Spleen (tissue), 7 donors: ENCODE measurements around the gene HMGB1.

Experiments
- CTCF ChIP-seq, 11 experiments: fragments of 200-600 bp in 7 of 11; fragments of 450-650 bp in 4 of 11; sonication (generic) in 4 of 11; IDR thresholded peaks in 8 of 11; conservative IDR thresholded peaks in 3 of 11; 1 replicate in 7 of 11; 2 replicates in 4 of 11; pipeline versions ENCODE4 v1.4.0 to v1.8.0; 2016 to 2021; ENCODE audit warnings: antibody characterized with exemption in 11 of 11, inconsistent platforms in 4 of 11, mild to moderate bottlenecking in 1 of 11
- POLR2A ChIP-seq, 3 donors: fragments of 450-650 bp; IDR thresholded peaks; one replicate each; pipeline ENCODE4 v1.5.1; 2017; ENCODE audit warnings: antibody characterized with exemption in 3 of 3, mild to moderate bottlenecking in 1 of 3
- donor health status: DM: no; HTN: no; CAD: no; lungs with moderate emphysema.
- donor health status: DM: no; HTN: no; CAD: no.
- donor health status: DM: no; HTN: no; CAD: no.

DNA sequence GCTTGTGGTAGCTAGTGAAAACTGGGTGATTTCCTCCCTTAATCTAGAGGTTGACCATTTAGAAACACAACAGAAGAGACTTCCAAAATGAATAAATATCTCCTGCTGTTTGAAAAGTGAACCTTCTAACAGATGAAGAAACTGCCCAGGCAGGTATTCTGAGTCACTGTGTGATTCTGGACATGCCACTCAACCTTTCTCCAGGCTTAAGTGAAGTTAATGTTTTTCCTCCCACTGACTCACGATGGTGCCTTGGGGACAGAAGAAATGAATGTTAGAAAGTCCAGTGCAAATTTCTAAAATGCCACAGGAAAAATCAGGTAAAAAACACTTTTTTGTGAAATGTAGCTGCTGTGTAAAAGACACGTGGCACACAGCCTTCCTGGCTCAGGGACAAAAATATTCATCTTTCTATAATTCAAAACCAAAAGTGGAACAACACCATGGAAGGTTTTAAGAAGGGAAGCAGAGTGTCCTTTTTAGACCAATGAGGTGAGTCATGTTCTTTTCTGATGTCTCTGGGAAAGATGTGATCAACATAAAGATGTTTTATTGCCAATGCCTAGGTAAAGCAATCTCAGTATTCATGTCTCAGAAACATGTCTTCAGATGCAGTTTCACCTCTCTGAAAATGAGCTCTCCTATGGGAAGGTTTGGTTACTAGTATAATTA is 34.3 kb downstream of the HMGB1 start:
- TF ChIP-seq POLR2A (IDR thresholded peaks at IDR 0.05), result no peak
- TF ChIP-seq CTCF (IDR thresholded peaks at IDR 0.05 in 8 of 11, conservative IDR thresholded peaks at IDR 0.05 in 3 of 11), result no peak
